ENCODE results near the gene RNASE9.
"Not testable (repeated sequence)": the region's sequence is repeated elsewhere in the genome, so short reads cannot be mapped to it uniquely, and the experiment has no call there.

Gene RNASE9

DNA sequence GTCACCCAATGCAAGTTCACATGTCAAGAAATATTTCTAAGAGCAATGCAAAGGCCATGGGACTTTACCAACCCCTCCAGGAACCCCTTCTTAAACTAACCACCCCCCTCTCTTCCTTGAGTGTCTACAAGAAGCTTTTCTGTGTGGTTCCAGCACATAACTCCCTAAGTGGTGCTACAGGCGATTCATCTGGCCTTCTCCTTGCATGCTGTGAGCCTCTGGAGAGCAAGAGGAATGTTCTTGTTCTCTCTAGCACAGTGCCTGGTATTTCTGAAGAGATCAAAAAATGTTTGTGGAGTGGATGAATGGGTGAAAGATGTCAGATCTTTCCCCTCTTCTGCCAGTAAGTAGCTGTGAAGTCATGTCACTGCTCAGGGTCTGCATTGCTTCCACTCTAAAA lies 36.3 kb upstream of the RNASE9 start:
- no peak for DNase-seq (ENCODE audit: low read depth in 1 of 2, low spot score in 1 of 2)
- no peak overlapping the region for H3K4me3 ChIP-seq (replicated peaks; ENCODE audit: insufficient read depth, low read length)
- no peak overlapping the region for H3K27ac ChIP-seq (replicated peaks)
- TF ChIP-seq SPI1 (IDR thresholded peaks at IDR 0.05; ENCODE audit: borderline replicate concordance, low read depth) (no peak), POLR2AphosphoS5 (IDR thresholded peaks at IDR 0.05; ENCODE audit: low read depth) (no peak), GABPA (IDR thresholded peaks at IDR 0.05; ENCODE audit: low read depth) (no peak)
- TF ChIP-seq, protein P1, sequence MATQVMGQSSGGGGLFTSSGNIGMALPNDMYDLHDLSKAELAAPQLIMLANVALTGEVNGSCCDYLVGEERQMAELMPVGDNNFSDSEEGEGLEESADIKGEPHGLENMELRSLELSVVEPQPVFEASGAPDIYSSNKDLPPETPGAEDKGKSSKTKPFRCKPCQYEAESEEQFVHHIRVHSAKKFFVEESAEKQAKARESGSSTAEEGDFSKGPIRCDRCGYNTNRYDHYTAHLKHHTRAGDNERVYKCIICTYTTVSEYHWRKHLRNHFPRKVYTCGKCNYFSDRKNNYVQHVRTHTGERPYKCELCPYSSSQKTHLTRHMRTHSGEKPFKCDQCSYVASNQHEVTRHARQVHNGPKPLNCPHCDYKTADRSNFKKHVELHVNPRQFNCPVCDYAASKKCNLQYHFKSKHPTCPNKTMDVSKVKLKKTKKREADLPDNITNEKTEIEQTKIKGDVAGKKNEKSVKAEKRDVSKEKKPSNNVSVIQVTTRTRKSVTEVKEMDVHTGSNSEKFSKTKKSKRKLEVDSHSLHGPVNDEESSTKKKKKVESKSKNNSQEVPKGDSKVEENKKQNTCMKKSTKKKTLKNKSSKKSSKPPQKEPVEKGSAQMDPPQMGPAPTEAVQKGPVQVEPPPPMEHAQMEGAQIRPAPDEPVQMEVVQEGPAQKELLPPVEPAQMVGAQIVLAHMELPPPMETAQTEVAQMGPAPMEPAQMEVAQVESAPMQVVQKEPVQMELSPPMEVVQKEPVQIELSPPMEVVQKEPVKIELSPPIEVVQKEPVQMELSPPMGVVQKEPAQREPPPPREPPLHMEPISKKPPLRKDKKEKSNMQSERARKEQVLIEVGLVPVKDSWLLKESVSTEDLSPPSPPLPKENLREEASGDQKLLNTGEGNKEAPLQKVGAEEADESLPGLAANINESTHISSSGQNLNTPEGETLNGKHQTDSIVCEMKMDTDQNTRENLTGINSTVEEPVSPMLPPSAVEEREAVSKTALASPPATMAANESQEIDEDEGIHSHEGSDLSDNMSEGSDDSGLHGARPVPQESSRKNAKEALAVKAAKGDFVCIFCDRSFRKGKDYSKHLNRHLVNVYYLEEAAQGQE (IDR thresholded peaks at IDR 0.05; ENCODE audit: insufficient replicate concordance, low read depth) = no peak
- TF ChIP-seq, protein P2, sequence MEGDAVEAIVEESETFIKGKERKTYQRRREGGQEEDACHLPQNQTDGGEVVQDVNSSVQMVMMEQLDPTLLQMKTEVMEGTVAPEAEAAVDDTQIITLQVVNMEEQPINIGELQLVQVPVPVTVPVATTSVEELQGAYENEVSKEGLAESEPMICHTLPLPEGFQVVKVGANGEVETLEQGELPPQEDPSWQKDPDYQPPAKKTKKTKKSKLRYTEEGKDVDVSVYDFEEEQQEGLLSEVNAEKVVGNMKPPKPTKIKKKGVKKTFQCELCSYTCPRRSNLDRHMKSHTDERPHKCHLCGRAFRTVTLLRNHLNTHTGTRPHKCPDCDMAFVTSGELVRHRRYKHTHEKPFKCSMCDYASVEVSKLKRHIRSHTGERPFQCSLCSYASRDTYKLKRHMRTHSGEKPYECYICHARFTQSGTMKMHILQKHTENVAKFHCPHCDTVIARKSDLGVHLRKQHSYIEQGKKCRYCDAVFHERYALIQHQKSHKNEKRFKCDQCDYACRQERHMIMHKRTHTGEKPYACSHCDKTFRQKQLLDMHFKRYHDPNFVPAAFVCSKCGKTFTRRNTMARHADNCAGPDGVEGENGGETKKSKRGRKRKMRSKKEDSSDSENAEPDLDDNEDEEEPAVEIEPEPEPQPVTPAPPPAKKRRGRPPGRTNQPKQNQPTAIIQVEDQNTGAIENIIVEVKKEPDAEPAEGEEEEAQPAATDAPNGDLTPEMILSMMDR (IDR thresholded peaks at IDR 0.05; ENCODE audit: insufficient read depth, low read length) = no peak
- no peaks in the 10 kb centered on the region for H3K27me3 ChIP-seq (ENCODE audit: insufficient read depth, poor library complexity, severe bottlenecking)

DNA sequence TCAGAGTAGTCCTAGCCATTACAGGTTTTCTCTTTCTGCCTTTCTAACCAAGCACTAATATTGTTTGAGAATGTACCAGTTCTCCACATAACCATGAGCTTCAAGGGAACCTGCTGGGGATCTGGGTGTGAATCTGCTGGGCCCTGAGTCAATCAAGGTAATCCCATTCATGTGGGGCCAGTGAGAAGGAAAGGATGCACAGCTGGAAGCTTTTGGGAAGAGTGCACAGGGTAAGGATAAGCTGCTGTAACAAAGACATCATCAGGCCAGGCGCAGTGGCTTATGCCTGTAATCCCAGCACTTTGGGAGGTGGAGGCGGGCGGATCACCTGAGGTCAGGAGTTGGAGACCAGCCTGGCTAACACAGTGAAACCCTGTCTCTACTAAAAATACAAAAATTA lies 34.9 kb upstream of the RNASE9 start:
- H3K27ac ChIP-seq (replicated peaks); H3K27me3 ChIP-seq (ENCODE audit: insufficient read depth, poor library complexity, severe bottlenecking); DNase-seq (ENCODE audit: low read depth in 1 of 2, low spot score in 1 of 2); H3K4me3 ChIP-seq (replicated peaks; ENCODE audit: insufficient read depth, low read length): not testable (repeated sequence)

DNA sequence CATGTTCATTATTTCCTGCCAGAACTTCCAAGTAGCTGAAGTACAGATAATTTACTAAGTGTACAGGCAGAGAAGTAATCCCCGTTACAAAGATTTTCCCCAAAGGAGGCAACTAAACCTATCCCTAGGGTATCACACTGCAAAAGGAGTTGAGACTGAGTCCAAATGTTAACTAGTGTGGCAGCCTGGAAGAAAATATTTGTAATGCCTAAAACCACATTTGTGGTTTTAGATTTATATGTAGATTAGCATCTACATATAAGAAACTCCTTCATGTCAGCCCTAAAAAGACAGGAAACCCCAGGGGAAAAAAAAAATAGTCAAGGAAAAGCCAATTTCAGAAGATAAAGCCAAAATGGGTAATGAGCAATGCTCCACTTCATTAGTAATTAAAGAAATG lies 31.7 kb upstream of the RNASE9 start:
- Histone ChIP-seq H3K4me3 (replicated peaks; ENCODE audit: insufficient read depth, low read length) (no peak overlapping the region), H3K27me3 (ENCODE audit: insufficient read depth, poor library complexity, severe bottlenecking) (no peaks in the 10 kb centered on the region), H3K27ac (replicated peaks) (no peak overlapping the region)
- TF ChIP-seq, protein P2 (IDR thresholded peaks at IDR 0.05; ENCODE audit: insufficient read depth, low read length) = no peak
- TF ChIP-seq SPI1 (IDR thresholded peaks at IDR 0.05; ENCODE audit: borderline replicate concordance, low read depth) (no peak), POLR2AphosphoS5 (IDR thresholded peaks at IDR 0.05; ENCODE audit: low read depth) (no peak), GABPA (IDR thresholded peaks at IDR 0.05; ENCODE audit: low read depth) (no peak)
- TF ChIP-seq, protein P1 (IDR thresholded peaks at IDR 0.05; ENCODE audit: insufficient replicate concordance, low read depth) = no peak
- DNase-seq (ENCODE audit: low read depth in 1 of 2, low spot score in 1 of 2) = no peak

DNA sequence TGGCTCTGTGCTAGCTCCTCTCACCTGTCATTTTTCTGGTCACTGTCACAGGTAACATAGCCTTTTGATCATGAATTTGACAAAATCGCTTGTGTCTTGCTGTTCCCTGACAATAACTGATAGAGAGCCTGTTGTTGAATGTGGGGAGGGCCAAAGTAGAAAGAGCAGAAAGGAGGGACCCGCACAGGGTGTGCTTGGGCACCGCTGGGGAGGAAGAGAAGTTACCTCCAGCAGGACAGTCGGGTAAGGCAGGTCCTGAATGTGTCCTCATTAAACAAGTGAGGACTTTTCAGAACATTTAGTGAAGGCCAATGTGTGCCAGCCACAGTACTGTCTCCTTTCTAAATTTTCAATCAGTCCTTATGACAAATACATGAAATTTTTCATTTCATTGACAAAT lies 30.4 kb upstream of the RNASE9 start, which contains the start of gene RNASE12:
RNASE12 (minus strand) TSS at position 142 of the 400 bp plus-strand sequence. CDS start 653 bp downstream, outside the sequence.
- H3K27ac ChIP-seq (replicated peaks) = no peak within 1 kb of the TSS
- H3K27me3 ChIP-seq (ENCODE audit: insufficient read depth, poor library complexity, severe bottlenecking) = no peaks in the 10 kb centered on the region
- no peak for DNase-seq (ENCODE audit: low read depth in 1 of 2, low spot score in 1 of 2)
- TF ChIP-seq POLR2AphosphoS5 (IDR thresholded peaks at IDR 0.05; ENCODE audit: low read depth) (no peak), SPI1 (IDR thresholded peaks at IDR 0.05; ENCODE audit: borderline replicate concordance, low read depth) (no peak), GABPA (IDR thresholded peaks at IDR 0.05; ENCODE audit: low read depth) (no peak)
- TF ChIP-seq, protein P1 (IDR thresholded peaks at IDR 0.05; ENCODE audit: insufficient replicate concordance, low read depth) = no peak
- TF ChIP-seq, protein P2 (IDR thresholded peaks at IDR 0.05; ENCODE audit: insufficient read depth, low read length) = no peak
- H3K4me3 ChIP-seq (replicated peaks; ENCODE audit: insufficient read depth, low read length) = no peak within 1 kb of the TSS
